NCI-H2107 treated with DMSO at 0.1 percent for 48 hours (cell line): ENCODE data around the gene TPRG1.

Source experiments
- DNase-seq: peaks from one replicate; lab custom pipeline; 2025; ENCODE audit not compliant: unreplicated experiment; lab: John Stamatoyannopoulos, UW

TPRG1 gene

GRCh38 chr3:189227249-189227648 lies 55.5 kb downstream of the TPRG1 start:
- no peak for DNase-seq

- no peak for DNase-seq
Measured at GRCh38 chr3:189229196-189229828, 57.5 kb downstream of the TPRG1 start.

- no peak for DNase-seq
Measured at GRCh38 chr3:189232790-189233189, 61.0 kb downstream of the TPRG1 start.

GRCh38 chr3:189233225-189233858 lies 61.6 kb downstream of the TPRG1 start:
- peak; percentile 60 for DNase-seq

GRCh38 chr3:189235214-189235613 lies 63.4 kb downstream of the TPRG1 start:
- no peak for DNase-seq

GRCh38 chr3:189236352-189236751 lies 64.6 kb downstream of the TPRG1 start:
- no peak for DNase-seq

GRCh38 chr3:189237526-189237925 lies 65.8 kb downstream of the TPRG1 start:
- no peak for DNase-seq

GRCh38 chr3:189238071-189238470 lies 66.3 kb downstream of the TPRG1 start:
- no peak for DNase-seq

- DNase-seq = no peak
Measured at GRCh38 chr3:189239616-189240015, 67.8 kb downstream of the TPRG1 start.

- peak; percentile 18 for DNase-seq
Measured at GRCh38 chr3:189249987-189250386, 78.2 kb downstream of the TPRG1 start.

- DNase-seq = no peak
Measured at GRCh38 chr3:189258261-189258660, 86.5 kb downstream of the TPRG1 start.

- DNase-seq = no peak
Measured at GRCh38 chr3:189260556-189261493, 89.1 kb downstream of the TPRG1 start.

GRCh38 chr3:189262746-189263145 lies 91.0 kb downstream of the TPRG1 start:
- DNase-seq = no peak

- no peak for DNase-seq
Measured at GRCh38 chr3:189267981-189268613, 96.3 kb downstream of the TPRG1 start.

- no peak for DNase-seq
Measured at GRCh38 chr3:189269365-189269764, 97.6 kb downstream of the TPRG1 start.

GRCh38 chr3:189270248-189270832 lies 98.6 kb downstream of the TPRG1 start:
- peak; percentile 65 for DNase-seq

GRCh38 chr3:189272500-189273119 lies 100.8 kb downstream of the TPRG1 start:
- DNase-seq = peak; percentile 36

- no peak for DNase-seq
Measured at GRCh38 chr3:189273736-189274135, 102.0 kb downstream of the TPRG1 start.

GRCh38 chr3:189275182-189275581 lies 103.4 kb downstream of the TPRG1 start:
- DNase-seq = no peak

- DNase-seq = no peak
Measured at GRCh38 chr3:189275852-189276251, 104.1 kb downstream of the TPRG1 start.
